ENCODE data around the gene FOXK1.

FOXK1 gene

DNA sequence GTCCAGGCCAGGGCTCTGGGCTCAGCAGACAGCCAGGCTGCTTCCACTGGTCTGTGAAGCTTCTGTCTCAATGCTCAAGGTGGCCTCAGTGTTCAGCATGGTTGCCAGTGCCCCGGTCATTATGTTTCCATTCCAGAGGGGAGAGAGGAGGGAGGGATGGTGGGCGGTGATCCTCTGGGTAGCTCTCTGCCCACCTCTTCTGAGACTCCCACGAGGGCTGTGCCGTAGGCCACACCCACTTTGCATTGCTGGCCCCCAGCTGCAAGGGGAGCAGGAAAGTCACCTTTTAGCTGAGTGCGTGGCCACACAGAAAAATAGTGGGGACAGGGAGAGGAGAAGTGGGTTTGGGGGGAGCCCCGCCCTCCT is 42.5 kb downstream of the FOXK1 start:
- DNase-seq, result no peak

DNA sequence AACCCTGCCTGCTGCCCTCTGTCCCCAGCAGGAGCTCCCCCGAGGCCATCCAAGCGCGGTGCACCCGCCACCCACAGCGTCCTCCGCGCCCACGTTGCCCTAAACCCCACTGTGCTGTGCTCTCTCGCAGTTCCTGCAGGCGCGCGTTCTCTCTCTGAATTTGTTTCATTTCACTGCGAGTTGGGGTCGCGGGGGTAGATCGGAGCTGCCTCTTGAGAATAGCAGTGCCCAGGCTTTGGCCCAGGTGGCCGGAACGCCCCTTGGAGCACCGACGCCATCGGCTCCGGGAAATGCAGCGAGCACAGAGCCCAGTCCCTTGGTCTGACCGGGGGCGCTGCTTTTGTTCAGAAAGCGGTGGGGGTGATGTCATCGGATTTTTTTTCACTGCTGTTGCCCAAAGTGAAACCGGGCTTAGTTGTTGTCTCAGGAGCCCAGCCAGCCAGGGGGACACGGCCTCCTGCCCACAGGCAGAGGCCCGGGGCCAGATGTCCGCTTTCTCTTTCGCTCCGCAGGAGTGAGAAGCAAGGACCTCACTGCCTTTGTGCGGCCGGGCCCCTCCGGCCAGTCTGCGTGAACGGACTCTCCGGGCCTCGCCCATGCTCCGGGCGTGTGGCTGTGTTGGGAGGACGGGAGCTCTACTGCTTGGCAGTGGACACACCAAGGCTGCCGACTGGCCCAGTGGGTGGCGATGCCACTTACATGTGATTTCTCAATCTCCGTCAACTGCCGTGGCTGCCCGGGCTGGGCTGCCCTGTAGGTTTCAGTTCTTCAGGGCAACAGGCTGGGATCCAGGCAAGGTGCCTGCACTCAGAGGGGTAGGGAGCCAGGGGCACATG is 43.1 kb downstream of the FOXK1 start:
- no peak for DNase-seq

DNA sequence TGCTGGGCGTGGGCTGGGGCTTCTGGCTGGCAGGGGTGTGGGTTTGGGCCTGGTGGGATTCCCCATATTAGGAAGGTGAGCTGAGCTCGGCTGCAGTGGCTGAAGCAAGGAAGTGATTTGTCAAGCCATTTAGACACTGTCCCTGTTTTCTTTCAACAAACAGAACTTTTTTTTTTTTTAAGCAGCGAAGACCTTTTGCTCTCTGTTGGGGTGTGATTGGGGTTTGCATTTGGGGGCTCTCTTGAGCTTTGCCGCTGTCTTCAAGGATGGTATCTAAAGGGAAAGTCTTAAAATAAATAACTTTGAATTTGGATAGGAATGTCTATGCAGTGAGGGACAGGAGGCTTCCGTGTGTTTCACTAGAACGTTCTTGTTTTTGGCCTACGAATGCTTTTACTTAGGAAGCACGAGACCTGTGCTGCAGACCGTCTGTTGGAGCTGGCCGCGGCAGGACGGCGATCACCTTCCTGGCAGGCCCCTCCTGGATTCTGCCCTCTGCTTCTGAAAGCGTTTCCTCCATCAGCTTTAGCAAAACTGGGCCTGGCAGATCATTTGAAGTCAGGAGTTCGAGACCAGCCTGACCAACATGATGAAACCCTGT is 43.9 kb downstream of the FOXK1 start:
- DNase-seq, result no peak

DNA sequence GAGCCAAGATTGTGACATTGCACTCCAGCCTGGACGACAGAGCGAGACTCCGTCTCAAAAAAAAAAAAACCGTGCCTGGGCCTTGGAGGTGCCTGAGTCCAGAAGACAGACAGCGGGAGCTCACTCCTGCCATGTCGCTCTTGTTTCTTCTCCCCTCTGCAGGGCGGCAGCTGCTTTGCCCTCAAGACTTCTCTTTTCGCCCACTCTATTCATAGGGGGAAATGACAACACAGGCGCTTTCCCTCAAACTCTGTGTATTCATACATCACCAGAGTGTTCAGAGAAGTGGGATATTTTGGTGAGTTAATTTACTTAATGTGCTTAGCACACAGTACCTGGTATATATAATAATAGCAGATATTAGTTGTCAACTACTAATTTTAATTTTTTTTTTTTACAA is 44.5 kb downstream of the FOXK1 start:
- no peak for DNase-seq

DNA sequence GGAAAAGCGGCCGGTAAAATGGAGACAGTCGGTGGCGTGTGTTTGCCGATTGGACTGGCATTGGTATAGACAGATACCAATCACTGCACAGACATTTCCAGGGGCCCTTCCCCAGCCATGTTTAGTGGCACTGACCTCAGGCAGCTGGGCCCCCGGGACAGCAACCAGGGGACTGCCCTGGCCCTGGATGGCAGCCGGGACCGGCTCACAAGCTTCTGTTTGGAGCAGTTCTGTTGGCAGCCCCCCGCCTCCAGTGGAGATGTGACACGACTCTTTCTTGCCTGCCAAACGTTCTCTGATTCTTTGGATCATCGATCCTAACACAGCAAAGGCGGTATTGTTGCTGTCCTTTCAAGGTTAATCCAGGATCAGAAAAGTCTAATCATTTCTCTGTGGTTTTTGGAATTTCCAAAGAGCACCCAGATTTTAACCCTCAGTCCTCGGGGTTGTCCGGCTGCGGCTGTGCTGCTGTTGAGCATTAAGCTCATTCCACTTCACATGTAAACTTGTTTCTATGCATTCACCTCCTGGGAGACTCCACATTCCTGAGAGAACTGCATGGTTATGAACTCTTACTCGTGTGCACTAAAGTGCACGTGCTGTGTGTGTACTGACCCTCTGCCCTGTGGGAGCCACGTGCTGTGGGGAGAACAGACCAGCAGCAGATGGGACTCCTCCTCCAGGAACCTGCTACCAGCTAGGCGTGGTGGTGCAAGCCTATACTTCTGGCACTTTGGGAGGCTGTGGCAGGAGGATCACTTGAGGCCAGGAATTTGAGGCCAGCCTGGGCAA is 46.0 kb downstream of the FOXK1 start:
- DNase-seq, result no peak

DNA sequence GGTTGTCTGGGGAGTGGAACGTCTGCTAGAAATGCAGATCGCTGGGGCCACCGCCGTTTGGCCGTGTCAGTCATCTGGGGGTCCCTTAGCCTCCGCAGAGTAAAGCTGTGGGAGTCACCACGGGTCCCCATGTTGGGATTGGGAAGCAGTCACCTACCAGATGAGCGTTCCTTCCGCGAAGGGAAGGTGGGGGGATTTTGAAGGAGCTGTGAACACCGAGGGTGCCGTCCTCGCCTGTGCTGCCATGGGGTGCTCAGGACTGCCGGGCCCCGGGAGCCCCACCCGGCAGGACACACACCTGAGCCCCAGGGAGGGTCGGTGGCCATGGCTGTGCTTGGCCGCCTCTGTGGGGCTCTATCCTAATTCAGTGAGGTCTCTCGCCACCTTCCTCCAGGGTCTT is 47.2 kb downstream of the FOXK1 start:
- no peak for DNase-seq

DNA sequence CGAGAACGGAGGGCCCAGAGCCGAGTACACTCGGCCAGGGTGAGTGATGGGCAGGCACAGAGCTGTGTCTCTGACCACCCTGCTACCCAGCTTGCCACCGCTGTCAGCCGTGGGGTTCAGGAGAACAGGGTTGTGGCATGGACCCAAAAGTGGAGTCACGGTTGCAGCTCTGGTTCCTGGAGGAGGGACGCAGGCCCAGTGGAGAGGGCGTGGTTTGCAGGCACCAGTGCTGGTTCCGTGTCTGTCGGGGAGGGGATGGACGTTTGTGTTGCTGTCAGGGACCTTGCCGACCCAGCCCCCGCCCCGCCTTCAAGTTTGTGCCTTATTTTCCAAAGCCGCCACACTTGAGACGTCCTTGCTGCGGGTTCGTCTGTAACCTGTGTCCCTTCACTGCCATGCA is 48.2 kb downstream of the FOXK1 start:
- DNase-seq, result no peak

DNA sequence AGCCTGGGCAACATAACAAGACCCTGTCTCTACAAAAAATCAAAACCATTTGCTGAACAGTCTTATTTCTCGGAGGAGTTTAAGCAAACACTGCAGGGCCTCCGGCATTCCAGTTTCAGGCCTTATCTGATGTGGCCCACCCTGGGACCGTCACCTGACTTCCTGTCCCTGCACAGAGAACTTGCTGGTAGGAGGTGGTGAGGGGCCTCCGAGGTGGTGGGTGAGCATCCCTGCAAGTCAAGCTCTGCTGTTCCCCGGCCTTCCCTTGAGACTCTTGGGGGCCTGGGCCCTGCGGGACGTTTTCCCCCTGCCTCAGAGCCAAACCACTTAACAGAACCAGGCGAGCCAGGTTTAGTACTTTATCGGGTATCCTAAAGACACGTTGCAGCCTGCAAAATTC is 48.9 kb downstream of the FOXK1 start:
- no peak for DNase-seq

DNA sequence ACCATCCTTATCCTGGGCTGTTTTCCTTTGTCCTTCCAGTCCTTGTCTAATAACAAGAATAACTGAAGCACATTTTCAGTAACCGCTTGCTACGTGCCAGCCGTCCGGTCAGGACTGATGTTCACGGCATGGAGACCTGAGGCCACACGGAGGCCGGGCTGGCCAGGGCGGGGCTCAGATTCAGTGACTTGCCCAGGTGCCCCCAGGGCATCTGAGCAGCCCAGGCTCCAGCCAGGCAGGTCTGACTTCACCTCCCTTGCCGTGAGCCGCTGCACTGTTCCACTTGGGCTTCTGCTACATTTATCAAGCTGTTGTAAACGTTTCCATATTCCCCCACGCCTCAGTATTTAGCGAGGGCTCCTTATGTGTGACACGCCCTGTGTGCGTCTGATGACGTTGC is 49.7 kb downstream of the FOXK1 start:
- DNase-seq, result no peak

DNA sequence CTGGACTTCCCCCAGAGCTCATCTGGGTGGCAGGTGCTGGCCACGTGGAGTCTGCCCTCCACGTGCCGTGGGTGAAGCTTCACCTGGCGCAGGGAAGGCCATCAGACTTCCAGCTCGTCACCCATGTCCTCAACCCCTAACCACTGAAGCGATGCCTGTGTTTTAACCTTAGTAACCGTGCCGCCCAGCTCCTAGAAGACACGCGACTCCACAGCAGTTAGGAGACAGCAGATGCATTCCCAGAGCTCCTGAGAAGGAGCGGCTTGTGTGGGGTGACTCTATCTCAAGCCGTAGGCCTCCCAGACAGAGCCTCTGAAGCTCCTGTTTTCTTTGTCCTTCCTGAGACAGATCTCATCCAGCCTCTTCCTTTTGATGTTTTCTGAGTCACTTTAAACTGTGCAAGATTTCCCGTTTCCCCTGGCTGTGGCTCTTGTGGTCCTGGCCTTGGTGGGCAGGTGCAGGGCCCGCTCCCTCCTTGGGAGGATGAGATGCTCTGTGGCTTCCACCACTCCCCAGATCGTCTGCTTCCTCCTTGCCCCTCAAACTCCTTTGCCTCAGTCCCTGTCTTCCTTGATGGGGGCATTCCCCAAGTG is 51.9 kb downstream of the FOXK1 start:
- DNase-seq, result peak; percentile 46

DNA sequence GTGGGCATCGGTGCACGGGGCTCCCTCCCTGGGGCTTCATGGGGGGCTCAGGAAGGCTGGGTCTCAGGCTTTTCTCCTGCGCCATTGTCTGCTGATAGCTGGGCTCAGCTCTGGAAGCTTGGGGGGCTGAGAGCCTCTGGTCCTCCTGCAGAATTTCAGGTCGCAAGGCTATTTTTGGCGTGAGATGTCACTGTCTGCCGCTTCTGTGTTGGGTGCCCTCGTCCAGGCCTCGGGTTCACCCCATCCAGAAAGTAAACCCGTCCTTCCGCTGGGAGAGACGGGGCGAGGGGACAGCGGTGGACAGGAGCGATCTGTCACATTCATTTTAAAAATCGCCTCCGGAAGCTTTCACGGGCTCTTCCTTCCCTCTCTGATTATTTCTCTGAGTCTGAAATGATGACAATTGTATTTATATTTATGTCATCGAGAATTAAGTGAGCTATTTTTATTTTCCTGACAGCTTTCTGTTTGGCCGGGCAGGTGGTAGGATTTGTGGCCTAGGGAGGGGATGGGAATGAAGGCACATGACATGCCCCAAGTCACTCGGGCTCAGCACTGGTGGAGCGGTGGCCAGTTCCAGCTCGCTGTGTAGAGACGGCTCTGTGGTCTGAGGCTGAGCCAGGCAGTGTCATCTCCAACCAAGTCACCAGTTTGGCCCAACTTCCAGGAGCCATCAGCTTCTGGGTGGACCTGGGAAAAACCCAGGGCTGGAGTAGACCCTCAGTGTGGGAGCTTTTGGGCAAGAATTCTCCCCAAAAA is 52.7 kb downstream of the FOXK1 start:
- no peak for DNase-seq

DNA sequence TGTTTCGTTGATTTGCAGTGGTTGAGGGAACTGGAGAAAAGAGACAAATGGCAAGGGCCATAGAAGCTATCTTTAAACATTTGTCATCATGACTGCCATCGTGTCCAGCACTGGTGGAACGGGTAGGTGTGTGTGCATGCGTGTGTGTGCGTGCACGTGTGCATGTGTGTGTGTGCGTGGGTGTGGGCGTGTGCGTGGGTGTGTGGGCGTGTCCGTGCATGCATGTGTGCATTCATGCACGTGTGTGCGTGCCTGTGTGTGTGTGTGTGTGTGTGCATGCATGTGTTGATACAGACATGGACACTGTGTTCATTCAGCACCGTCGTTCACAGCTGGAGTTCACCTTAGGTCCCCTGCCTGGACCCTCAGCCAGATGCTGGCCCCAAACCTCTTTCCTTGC is 55.2 kb downstream of the FOXK1 start:
- DNase-seq, result no peak

DNA sequence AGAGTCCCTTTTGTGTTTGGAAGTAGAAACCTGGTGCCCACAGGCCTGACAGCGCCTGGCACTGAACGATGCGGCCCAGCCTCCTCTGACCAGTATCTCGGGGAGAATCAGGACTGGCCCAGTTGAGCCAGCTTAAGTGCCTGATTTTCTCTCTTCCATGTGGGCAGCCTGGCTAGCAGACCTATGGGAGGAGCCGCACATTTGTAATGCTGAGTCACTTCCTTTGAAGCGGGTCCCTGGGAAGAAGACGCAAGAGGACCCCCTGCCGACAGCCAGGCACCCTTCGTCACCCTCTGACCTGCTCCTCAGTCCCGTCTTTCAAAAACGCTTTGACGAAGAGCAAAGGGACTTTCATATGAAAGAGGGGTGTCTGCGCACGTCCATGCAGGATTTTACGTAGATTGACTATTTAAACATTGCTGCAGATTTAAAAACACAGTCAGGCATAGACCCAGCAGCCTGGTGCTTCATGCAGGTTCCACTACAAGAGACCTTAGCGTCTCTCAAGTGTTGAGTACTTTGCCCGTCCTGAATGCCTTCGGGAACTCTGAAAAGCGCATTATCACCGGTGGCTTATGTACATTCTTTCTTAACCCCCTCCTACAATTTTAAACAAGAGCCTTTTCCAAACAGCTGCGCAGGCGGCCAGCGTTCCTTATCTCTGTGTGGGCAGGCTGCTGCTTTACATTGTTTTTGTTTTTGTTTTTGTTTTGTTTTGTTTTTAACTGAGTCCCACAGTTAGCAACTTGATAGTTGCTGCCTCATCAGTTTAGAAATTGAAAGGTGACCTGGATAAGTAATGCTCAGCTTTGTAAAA is 56.8 kb downstream of the FOXK1 start:
- DNase-seq, result no peak

DNA sequence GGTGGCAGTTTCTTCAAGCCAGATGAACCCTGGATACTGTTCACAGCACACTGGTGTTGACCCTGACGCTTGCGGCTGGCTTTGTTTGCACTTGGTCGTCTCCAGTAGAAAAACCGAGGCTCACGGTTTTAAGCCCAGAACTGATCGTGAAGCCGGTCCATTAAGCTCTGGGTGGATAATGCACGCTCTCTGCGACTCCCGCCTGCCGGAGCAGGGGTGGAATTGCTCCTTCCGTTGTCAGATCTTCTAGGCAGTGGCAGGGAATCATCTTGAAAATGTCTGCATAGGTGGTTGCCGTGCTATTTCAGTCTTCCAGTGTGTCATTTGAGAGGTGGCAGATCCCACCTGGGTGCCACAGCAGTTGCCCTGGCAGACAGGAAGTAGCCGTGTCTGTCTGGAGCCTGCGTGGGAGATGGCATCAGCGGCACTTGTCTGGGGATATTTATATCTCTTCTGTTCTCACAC is 57.5 kb downstream of the FOXK1 start:
- DNase-seq, result no peak

DNA sequence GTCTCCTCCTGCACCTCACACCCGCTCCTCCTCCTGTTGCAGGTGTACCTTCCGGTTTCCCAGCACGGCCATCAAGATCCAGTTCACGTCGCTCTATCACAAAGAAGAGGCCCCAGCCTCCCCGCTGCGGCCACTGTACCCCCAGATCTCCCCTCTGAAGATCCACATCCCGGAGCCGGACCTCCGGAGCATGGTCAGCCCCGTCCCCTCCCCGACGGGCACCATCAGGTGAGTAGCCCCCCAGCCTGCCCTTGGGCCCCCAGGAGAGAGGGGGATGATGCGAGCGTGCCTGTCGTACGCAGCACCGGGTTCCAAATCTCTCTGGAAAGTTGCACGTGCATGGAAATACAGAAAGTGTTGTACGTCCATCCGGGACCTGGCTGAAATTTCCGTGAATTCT is 58.7 kb downstream of the FOXK1 start:
- DNase-seq, result no peak

DNA sequence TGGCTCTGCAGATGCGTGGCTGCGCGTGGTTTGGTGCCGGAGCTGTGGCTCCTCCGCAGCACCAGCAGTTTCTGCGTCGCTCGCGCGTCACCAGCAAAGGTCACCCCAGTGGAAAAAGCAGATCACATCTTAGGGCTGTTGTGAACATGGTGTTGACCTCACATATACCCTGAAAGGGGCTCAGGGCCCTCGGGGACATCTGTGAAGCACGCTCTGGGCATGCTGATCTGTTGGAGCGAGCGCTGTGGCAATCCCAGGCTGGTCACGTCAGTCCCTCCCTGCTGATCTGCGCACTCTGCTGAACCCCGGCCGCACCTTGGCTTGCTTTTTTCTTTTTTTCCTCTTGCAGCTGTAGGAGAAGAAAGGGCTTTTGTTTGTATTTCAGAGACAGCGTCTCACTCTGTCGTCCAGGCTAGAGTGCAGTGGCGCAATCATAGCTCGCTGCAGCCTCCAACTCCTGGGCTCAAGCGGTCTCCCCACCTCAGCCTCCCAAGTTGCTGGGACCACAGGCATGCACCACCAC is 60.0 kb downstream of the FOXK1 start:
- no peak for DNase-seq

DNA sequence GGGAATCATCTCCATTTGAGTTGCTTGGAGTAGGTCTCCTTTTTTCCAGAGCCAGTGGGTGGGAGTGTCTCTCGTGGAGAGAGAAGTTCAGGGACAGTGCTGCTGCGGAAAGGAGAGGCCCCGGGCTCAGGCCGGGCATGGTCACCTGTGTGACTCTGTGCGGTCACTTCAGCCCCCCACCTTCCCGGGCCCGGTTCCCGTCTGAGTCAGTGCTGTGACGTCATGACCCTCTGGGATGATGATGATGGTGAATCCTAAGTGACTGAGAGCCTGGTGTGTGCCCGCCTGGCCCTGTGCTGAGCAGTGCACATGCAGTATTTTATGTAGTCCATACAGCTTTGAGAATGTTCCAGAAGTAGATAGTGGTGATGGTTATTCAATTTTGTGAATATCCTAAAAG is 60.8 kb downstream of the FOXK1 start:
- no peak for DNase-seq

DNA sequence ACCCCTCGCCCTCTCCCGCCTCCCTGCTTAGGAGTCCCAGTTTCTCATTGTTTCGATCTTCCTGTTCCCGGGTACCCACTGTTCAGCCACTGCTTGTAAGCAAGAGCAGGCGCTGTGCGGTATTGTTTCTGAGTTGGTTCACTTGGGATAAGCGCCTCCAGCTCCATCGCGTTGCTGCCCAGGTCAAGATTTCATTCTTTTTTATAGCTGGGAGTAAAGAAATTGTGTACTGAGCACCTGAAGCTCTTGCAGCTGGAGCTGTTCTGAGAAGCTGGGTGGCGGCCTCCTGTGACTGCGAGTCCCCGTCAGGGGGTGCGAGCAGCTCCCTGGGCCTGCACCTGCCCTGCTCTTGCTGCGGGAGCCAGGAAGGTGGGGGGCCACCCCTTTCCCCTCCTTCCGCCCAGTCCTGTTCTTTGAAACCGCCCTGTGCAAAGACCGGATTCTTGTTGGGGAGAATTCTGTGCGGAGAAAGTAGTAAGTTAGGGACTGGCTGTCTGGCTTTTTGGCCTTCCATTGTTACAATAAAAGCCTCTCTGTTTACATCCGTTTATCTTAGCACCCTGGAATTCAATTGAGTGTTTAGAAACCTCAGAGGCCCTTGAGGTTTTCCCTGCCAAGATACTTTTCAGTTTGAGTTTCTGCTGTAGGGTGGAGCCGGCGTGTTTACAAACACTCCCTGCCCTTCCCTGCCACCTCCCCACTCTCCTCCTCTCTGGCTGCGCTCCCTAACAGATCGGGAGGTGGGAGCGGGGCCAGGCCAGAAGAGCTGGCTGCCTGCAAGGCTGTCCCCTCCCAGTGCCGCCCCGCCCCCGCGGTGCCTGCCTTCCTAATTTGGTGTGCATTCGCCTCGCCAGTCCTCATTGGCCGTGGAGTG is 62.5 kb downstream of the FOXK1 start:
- DNase-seq, result peak; percentile 82

DNA sequence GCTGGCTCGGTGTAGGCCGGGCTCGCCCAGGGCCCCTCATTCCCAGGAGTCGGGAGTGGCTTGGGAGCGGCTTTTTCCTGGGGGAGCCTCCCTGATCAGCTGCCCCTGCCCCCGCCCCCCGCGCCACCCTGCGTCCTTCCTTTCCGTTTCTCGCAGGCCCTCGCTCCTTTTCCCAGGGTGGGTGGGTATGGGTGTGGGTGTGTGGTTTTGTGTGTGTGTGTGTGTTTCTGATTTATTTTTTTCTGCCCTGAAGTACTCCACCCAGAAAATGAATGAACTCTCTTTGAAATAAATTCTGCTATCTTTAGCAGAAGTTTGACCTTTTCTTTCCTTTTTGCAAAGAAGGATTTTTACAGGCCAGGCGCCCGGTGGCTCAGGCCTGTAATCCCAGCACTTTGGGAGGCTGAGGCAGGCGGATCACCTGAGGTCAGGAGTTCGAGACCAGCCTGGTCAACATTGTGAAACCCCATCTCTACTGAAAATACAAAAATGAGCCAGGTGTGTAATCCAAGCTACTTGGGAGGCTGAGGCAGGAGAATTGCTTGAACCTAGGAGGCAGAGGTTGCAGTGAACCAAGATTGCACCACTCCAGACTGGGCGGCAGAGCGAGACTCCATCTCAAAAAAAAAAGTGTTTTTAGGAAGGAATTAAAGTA is 63.3 kb downstream of the FOXK1 start:
- DNase-seq, result no peak
